Heart left ventricle (tissue), 16 donors: ENCODE measurements around the gene STARD4. TPM values are rescaled to one million over a fixed set of nuclear protein-coding genes. Genes with fewer than 3 reads are reported as not detected.
A peak's percentile ranks its signal among the peaks of the same experiment; 100 is the strongest.

ENCODE experiments used
- ATAC-seq, 4 donors: fragments of 200-7000 bp; cut with Tn5 transposase; one replicate each; pipeline ENCODE4 v1.9.1; 2020 to 2022; ENCODE audit warnings: moderate library complexity in 4 of 4, mild to moderate bottlenecking in 3 of 4, moderate number of reproducible peaks in 1 of 4
- DNase-seq, 5 donors: peaks; one replicate each; pipeline ENCODE4 v3.0.0-alpha.2; 2020
- H3K27ac ChIP-seq, 12 donors: fragments of 200-600 bp; sonication (generic) in 4 of 12; one replicate each; pipeline versions ENCODE4 v1.5.0 to v1.8.0; 2016 to 2022; ENCODE audit warnings: mild to moderate bottlenecking in 2 of 12
- H3K27me3 ChIP-seq, 9 donors: fragments of 200-600 bp; sonication (generic) in 2 of 9; one replicate each; pipeline versions ENCODE4 v1.5.1 to v1.8.0; 2016 to 2022; ENCODE audit warnings: mild to moderate bottlenecking in 3 of 9
- H3K36me3 ChIP-seq, 9 donors: fragments of 200-600 bp; sonication (generic) in 2 of 9; one replicate each; pipeline versions ENCODE4 v1.5.0 to v1.8.0; 2018 to 2022; ENCODE audit warnings: mild to moderate bottlenecking in 2 of 9
- H3K4me1 ChIP-seq, 12 donors: fragments of 200-600 bp; sonication (generic) in 4 of 12; one replicate each; pipeline versions ENCODE4 v1.5.0 to v1.8.0; 2016 to 2022; ENCODE audit warnings: mild to moderate bottlenecking in 3 of 12
- H3K4me3 ChIP-seq, 12 donors: fragments of 200-600 bp; sonication (generic) in 4 of 12; one replicate each; pipeline versions ENCODE4 v1.5.0 to v1.8.0; 2017 to 2022; ENCODE audit warnings: mild to moderate bottlenecking in 9 of 12, moderate library complexity in 4 of 12
- H3K9me3 ChIP-seq, 12 donors: fragments of 200-600 bp; sonication (generic) in 4 of 12; one replicate each; pipeline versions ENCODE4 v1.5.0 to v1.8.0; 2016 to 2022; ENCODE audit warnings: mild to moderate bottlenecking in 1 of 12
- CTCF ChIP-seq, 12 donors: fragments of 200-600 bp; sonication (generic) in 4 of 12; IDR thresholded peaks; one replicate each; pipeline versions ENCODE4 v1.5.0 to v1.8.0; 2018 to 2022; ENCODE audit warnings: antibody characterized with exemption in 12 of 12, mild to moderate bottlenecking in 5 of 12
- POLR2A ChIP-seq, 2 donors: fragments of 450-650 bp; IDR thresholded peaks; one replicate each; pipeline ENCODE4 v1.6.1; 2017; ENCODE audit warnings: antibody characterized with exemption in 2 of 2, mild to moderate bottlenecking in 2 of 2, moderate library complexity in 2 of 2
- WGBS, 4 donors: extraction: QIAGEN DNeasy Blood & Tissue Kit in 2 of 4; methylation state at CpG; one replicate each; pipeline versions ENCODE4 v1.1.5 to v1.1.7; 2013 to 2018; 5-methylcytosine and 5-hydroxymethylcytosine counted together
- intact Hi-C, 10 donors: fragments of 100-400 bp; cut with DNase I; formaldehyde crosslinking; loops; one replicate each; pipeline versions ENCODE4 v1.11.1 to v1.14.2; 2022
- polyA plus RNA-seq, 2 donors: library from polyadenylated mRNA; stranded (reverse); fragments of 200-250 nt; gene quantifications; one replicate each; pipeline ENCODE4 v1.2.3, GENCODE V29; 2013
- total RNA-seq, 9 donors: library from RNA; depleted of rRNA in 2 of 9; stranded (reverse); fragments of >200 nt in 2 of 9; fragmentation: NEBNext Ultra II Directional in 3 of 9; extraction: Animal tissue kit (Norgen Biotek cat#: 25700) in 3 of 9; gene quantifications; one replicate each; pipeline versions ENCODE4 v1.1.0 to v1.2.4, GENCODE V29; 2016 to 2023
- donor health status: ischemic (EF 13 %, LVEDD 7.1; RV severe dilation, severe dysfunction).
- donor health status: healthy with polysubstance abuse.
- donor health status: DM: no; HTN: yes; CAD: no.
- donor health status: DM: no; HTN: no; CAD: no.
- donor health status: ischemic (EF 25% LVEDD 6.9; RV normal size, moderate dysfunction).
- donor health status: ischemic (EF 25% LVEDD 5.7; RV mildly dilated, moderate dysfunction).
- donor health status: healthy.
- donor health status: DM: yes; HTN: yes; CAD: no.
- donor health status: ischemic (EF 35%, LVEDD 5.7; RV mildly dilated, moderate dysfunction).
- donor health status: nonischemic (EF 11% LVEDD 7.7; RV severe dilation, severe dysfunction).
- donor health status: DM: yes; HTN: yes; CAD: no.
- donor health status: PGD.
- donor health status: ischemic (EF 29% LVEDD 5.4; RV normal size, mild dysfunction).
- donor health status: nonischemic (EF 23%, LVEDD 6.1; RV moderate dilation, normal function).

STARD4 gene
- total and polyA plus RNA-seq, 11 donors, result 3.1 to 18.2 (median 9.4) TPM

GRCh38 chr5:111517853-111518501 is 5.6 kb upstream of the STARD4 start:
- Histone ChIP-seq H3K36me3 (no peaks in the 10 kb centered on the region), H3K4me3 (no peak overlapping the region), H3K27ac (no peak overlapping the region), H3K9me3 (no peaks in the 10 kb centered on the region), H3K27me3 (no peaks in the 10 kb centered on the region), H3K4me1 (peaks cover 0 to 12% (median 4%) of the 10 kb centered on the region in 12 donors)
- DNase-seq, result no peak
- TF ChIP-seq POLR2A (IDR thresholded peaks at IDR 0.05), result no peak
- no peak for TF ChIP-seq CTCF (IDR thresholded peaks at IDR 0.05)
- no peak for ATAC-seq
- 95 to 97% (median 95%) methylated on average over 5 of the region's 5 CpGs for WGBS, 4 donors
- intact Hi-C loops, result loop anchor here in 1 of 10 donors (10.0 kb wide), 1 partner anchor 353 kb away; no protein-coding TSS in a partner anchor

- TF ChIP-seq POLR2A (IDR thresholded peaks at IDR 0.05) (no peak), CTCF (IDR thresholded peaks at IDR 0.05) (no peak)
- ATAC-seq, result no peak
Observed at GRCh38 chr5:111514087-111514486, 1.8 kb upstream of the STARD4 start.

GRCh38 chr5:111513131-111513520 is 791 bp upstream of the STARD4 start:
- Histone ChIP-seq H3K9me3 (no peaks in the 10 kb centered on the region), H3K4me1 (peaks cover 0 to 37% (median 14%) of the 10 kb centered on the region in 12 donors), H3K36me3 (no peaks in the 10 kb centered on the region), H3K4me3 (peak overlapping the region; percentile 68 to 95 (median 84)), H3K27me3 (no peaks in the 10 kb centered on the region), H3K27ac (peak overlapping the region in 11 of 12 donors; percentile 48 to 93 (median 83))
- no peak for DNase-seq
- intact Hi-C loops, result loop anchor here in 2 of 10 donors (2.0 to 10.0 kb wide), 2 partner anchors 38 to 348 kb away; no protein-coding TSS in a partner anchor
- 18 to 23% (median 19%) methylated on average over 6 of the region's 6 CpGs for WGBS, 4 donors
- no peak for ATAC-seq
- TF ChIP-seq POLR2A (IDR thresholded peaks at IDR 0.05) (no peak), CTCF (IDR thresholded peaks at IDR 0.05) (no peak)

More at GRCh38 chr5:111514087-111514486, 1.8 kb upstream of the STARD4 start:
- peaks cover 0 to 35% (median 14%) of the 10 kb centered on the region in 12 donors for H3K4me1 ChIP-seq
- no peak for DNase-seq
- no peaks in the 10 kb centered on the region for H3K27me3 ChIP-seq
- H3K9me3 ChIP-seq, result no peaks in the 10 kb centered on the region
- WGBS, 4 donors, result 73 to 80% (median 73%) methylated on average over 3 of the region's 3 CpGs
- intact Hi-C loops, result loop anchor here in 1 of 10 donors (10.0 kb wide), 1 partner anchor 349 kb away; no protein-coding TSS in a partner anchor
- no peak overlapping the region for H3K4me3 ChIP-seq
- no peaks in the 10 kb centered on the region for H3K36me3 ChIP-seq
- H3K27ac ChIP-seq, result no peak overlapping the region

- peak in 1 of 5 donors; percentile 67 for DNase-seq
- intact Hi-C loops, result loop anchor here in 2 of 10 donors (2.0 to 10.0 kb wide), 2 partner anchors 39 to 347 kb away; no protein-coding TSS in a partner anchor
- peak in 3 of 4 donors; percentile 4 to 24 (median 22) for ATAC-seq
- Histone ChIP-seq H3K27me3 (no peaks in the 10 kb centered on the region), H3K4me3 (peak overlapping the region; percentile 68 to 95 (median 84)), H3K36me3 (no peaks in the 10 kb centered on the region), H3K4me1 (peaks cover 0 to 37% (median 14%) of the 10 kb centered on the region in 12 donors), H3K9me3 (no peaks in the 10 kb centered on the region), H3K27ac (peak overlapping the region in 11 of 12 donors; percentile 74 to 93 (median 84))
- TF ChIP-seq POLR2A (IDR thresholded peaks at IDR 0.05) (no peak), CTCF (IDR thresholded peaks at IDR 0.05) (no peak)
- WGBS, 4 donors, result 0 to 1% (median 1%) methylated on average over 16 to 32 of the region's 32 CpGs
Observed at GRCh38 chr5:111511831-111512374, 432 bp downstream of the STARD4 start.
